ENCODE results near the gene ZNF331. TPM values are rescaled to one million over a fixed set of nuclear protein-coding genes. Genes with fewer than 3 reads are reported as not detected.

Gene ZNF331
- total RNA-seq, 1 experiment from 2014 or later = 57.2 TPM

DNA sequence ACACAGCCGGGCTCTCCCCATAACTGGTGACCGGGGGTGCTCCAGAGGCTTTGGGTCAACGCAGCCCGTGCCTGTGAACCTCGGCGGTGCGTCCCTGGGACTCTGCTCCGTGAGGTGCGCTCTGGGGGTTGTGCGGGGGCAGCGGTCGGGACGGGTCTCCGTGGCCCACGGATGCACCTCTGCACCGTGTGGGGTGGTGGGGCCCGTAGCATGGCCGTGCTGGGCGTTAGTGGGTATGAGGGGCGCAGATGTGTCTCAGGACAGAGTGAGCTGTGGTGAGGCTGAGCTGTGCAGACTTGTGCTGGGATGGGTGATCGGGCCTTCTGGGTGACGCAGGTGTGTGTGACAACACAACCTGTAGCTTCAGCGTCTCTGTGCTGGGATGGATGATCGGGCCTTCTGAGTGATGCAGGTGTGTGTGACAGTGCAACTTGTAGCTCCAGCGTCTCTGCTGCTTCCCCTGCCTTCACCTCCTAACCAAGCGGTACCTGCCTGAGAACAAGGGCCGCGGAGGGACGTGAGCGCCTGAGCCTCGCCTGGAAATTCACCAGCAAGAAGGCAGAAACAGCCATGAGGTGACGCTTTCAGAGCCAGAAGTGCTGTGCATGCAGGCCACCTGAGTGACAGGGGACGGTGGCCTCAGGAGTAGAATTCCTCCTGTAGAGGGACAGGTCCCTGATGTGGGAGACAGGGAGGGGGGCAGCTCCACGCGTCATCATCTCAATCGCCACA is 599 bp downstream of the ZNF331 start:
- no peak overlapping the region for H3K23ac ChIP-seq (ENCODE audit: insufficient read length, low read depth, low read length)
- H2BK120ac ChIP-seq (ENCODE audit: low read depth, low read length, poor library complexity, severe bottlenecking) = no peak overlapping the region
- Mint-ChIP-seq H3K27me3 (ENCODE audit: low read depth) (no peaks in the 10 kb centered on the region; the same call in 1 of the 2 replicates), H3K36me3 (ENCODE audit: insufficient read depth in 1 of 3, low read depth in 3 of 3) (peaks cover 16 to 71% (median 59%) of the 10 kb centered on the region in 3 experiments), H3K4me1 (peaks cover 0 to 7% of the 10 kb centered on the region in 2 experiments; a peak in 2 of 4 replicates), H3K27ac (peak overlapping the region; percentile 66 to 97 (median 93); a peak in 5 of 7 replicates), H3K9me3 (no peaks in the 10 kb centered on the region), H3K4me3 (peak overlapping the region; percentile 88 to 92)
- no peak overlapping the region for H3K18ac ChIP-seq (ENCODE audit: insufficient read length, low read depth, low read length)
- no peak overlapping the region for H3K56ac ChIP-seq (ENCODE audit: insufficient read length, low read depth, low read length)
- TF ChIP-seq, protein P1, sequence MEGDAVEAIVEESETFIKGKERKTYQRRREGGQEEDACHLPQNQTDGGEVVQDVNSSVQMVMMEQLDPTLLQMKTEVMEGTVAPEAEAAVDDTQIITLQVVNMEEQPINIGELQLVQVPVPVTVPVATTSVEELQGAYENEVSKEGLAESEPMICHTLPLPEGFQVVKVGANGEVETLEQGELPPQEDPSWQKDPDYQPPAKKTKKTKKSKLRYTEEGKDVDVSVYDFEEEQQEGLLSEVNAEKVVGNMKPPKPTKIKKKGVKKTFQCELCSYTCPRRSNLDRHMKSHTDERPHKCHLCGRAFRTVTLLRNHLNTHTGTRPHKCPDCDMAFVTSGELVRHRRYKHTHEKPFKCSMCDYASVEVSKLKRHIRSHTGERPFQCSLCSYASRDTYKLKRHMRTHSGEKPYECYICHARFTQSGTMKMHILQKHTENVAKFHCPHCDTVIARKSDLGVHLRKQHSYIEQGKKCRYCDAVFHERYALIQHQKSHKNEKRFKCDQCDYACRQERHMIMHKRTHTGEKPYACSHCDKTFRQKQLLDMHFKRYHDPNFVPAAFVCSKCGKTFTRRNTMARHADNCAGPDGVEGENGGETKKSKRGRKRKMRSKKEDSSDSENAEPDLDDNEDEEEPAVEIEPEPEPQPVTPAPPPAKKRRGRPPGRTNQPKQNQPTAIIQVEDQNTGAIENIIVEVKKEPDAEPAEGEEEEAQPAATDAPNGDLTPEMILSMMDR (conservative IDR thresholded peaks at IDR 0.05) = no peak
- WGBS (ENCODE audit: extremely low coverage, insufficient read length, low lambda C conversion rate) = no CpG with 5 or more reads among the region's 36 CpGs
- no peaks in the 10 kb centered on the region for H3K9me3 ChIP-seq (ENCODE audit: control insufficient read depth, low read depth, low read length)
- no peak overlapping the region for H2BK12ac ChIP-seq (ENCODE audit: insufficient read length, low read depth, low read length)
- no peaks in the 10 kb centered on the region for H3K79me1 ChIP-seq (ENCODE audit: insufficient read depth, low read depth, low read length, poor library complexity, severe bottlenecking)
- peak overlapping the region; percentile 27 for H3K4me2 ChIP-seq (ENCODE audit: insufficient read depth, insufficient read length, low read length)
- no peaks in the 10 kb centered on the region for H3K4me1 ChIP-seq (ENCODE audit: insufficient read depth, low read length)
- H3K9ac ChIP-seq (ENCODE audit: extremely low read depth, insufficient read length, low read length) = no peak overlapping the region
- no peak overlapping the region for H2AK5ac ChIP-seq (ENCODE audit: insufficient read length, low read length)
- peak; percentile 33 for DNase-seq
- no peak overlapping the region for H3T11ph ChIP-seq (ENCODE audit: low read length)
- no peak overlapping the region for H4K8ac ChIP-seq (replicated peaks; ENCODE audit: insufficient read length, low read depth, low read length)
- H3K79me2 ChIP-seq (ENCODE audit: insufficient read depth, low read length) = no peaks in the 10 kb centered on the region
- H4K5ac ChIP-seq (ENCODE audit: insufficient read length, low read depth, low read length) = no peak overlapping the region
- no peak overlapping the region; the same call in 1 of the 2 replicates for H3K14ac ChIP-seq (ENCODE audit: insufficient read depth, low read length)
- H4K20me1 ChIP-seq (ENCODE audit: control insufficient read depth, insufficient read depth, insufficient read length) = no peaks in the 10 kb centered on the region
- no peaks in the 10 kb centered on the region for H3K27me3 ChIP-seq (ENCODE audit: insufficient read depth, low read length)
- H2BK5ac ChIP-seq (ENCODE audit: insufficient read length, low read length) = no peak overlapping the region
- H3K27ac ChIP-seq (ENCODE audit: insufficient read length, low read depth, low read length) = no peak overlapping the region
- H2BK15ac ChIP-seq (ENCODE audit: low read depth, low read length) = no peak overlapping the region
- no peak overlapping the region for H4K91ac ChIP-seq (ENCODE audit: insufficient read length, low read depth, low read length)
- H2BK20ac ChIP-seq (ENCODE audit: low read depth, low read length, poor library complexity, severe bottlenecking) = no peak overlapping the region
- no peak overlapping the region for H2AFZ ChIP-seq (ENCODE audit: low read length)
- H3K23me2 ChIP-seq (ENCODE audit: insufficient read length, low read depth, low read length, poor library complexity, severe bottlenecking) = no peaks in the 10 kb centered on the region
- no peak overlapping the region for H3K4ac ChIP-seq (ENCODE audit: low read depth, low read length)

Measured in H9 (cell line).